D721Med (cell line): Measurements from ENCODE around the gene RND3.

Experiments used
- DNase-seq: peaks from one replicate; pipeline ENCODE4 v3.0.0; 2011; ENCODE audit warnings: low spot score; ENCODE audit not compliant: insufficient read length
- FAIRE-seq: peaks from 2 replicates; lab custom pipeline; 2011; peaks lifted over from hg19 to GRCh38; lab: Jason Lieb, UNC
- TF ChIP-seq, protein P1 (sequence below): IDR thresholded peaks from 2 replicates; pipeline ENCODE4 v1.5.1; 2012; ENCODE audit warnings: mild to moderate bottlenecking, control low read depth; ENCODE audit not compliant: insufficient read depth; ENCODE audit errors: missing control alignments

Gene RND3

DNA sequence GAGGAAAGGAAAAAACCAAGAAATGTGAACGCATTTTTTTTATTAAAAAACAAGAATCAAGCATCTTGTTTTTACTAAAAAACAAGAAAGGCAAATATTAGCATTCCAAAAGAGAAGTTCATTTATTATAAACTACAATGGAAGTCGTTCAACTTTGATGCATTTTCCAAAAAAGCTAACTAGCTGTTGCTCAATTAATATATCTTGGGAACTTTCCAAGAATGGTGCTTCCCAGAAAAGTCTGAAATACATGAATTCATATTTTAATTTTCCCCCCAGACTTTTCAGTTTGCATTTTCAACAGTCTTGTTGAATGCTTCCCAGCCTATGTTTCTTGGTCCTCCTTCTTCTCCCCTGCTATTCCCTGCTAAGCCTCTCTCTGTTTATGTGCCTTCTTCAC, 7.5 kb upstream of the RND3 start:
- TF ChIP-seq, protein P1, sequence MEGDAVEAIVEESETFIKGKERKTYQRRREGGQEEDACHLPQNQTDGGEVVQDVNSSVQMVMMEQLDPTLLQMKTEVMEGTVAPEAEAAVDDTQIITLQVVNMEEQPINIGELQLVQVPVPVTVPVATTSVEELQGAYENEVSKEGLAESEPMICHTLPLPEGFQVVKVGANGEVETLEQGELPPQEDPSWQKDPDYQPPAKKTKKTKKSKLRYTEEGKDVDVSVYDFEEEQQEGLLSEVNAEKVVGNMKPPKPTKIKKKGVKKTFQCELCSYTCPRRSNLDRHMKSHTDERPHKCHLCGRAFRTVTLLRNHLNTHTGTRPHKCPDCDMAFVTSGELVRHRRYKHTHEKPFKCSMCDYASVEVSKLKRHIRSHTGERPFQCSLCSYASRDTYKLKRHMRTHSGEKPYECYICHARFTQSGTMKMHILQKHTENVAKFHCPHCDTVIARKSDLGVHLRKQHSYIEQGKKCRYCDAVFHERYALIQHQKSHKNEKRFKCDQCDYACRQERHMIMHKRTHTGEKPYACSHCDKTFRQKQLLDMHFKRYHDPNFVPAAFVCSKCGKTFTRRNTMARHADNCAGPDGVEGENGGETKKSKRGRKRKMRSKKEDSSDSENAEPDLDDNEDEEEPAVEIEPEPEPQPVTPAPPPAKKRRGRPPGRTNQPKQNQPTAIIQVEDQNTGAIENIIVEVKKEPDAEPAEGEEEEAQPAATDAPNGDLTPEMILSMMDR: no peak
- no peak for DNase-seq
- no peak for FAIRE-seq

DNA sequence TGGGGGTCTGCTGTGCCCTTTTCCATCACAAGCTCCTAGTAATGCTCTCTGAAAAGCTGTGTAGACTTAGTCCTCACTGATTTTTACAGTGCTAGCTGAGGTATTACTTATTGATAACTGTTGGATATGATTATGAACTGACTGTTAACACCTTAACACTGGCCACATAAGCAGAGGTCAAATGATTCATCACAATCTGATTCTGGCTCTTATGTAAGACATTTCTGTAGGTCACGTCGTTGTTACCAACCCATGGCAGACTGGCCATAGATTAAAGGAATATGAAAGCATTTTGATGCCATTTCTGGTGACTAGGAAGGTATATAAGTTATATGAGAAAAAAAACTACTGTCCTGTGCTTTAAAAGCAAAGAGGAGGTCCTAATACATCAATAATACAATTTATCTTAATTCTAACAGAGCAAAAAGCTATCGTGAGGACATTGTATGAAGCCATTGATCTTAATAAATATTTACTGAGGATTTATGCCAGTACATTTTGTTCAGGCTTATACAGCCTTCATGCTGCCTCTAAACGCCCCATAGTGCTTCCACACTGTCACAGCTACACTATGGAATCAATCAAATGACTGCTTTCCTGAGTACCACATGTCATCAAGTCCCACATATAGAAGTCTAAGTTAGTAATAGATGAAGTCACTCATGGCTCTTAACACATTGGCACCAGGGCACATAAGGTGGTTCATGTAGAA, 6.9 kb upstream of the RND3 start:
- TF ChIP-seq, protein P1: no peak
- FAIRE-seq (no peak), DNase-seq (no peak)

- FAIRE-seq: no peak
These were observed 4.5 kb upstream of the RND3 start for GRCh38 chr2:150491943-150492342.

GRCh38 chr2:150491430-150491829, 4.0 kb upstream of the RND3 start:
- FAIRE-seq (no peak), DNase-seq (no peak)
- TF ChIP-seq, protein P1: no peak

More at GRCh38 chr2:150491943-150492342, 4.5 kb upstream of the RND3 start:
- no peak for DNase-seq
- TF ChIP-seq, protein P1: no peak

GRCh38 chr2:150490466-150490865, 3.0 kb upstream of the RND3 start:
- TF ChIP-seq, protein P1: no peak
- no peak for FAIRE-seq
- no peak for DNase-seq

DNA sequence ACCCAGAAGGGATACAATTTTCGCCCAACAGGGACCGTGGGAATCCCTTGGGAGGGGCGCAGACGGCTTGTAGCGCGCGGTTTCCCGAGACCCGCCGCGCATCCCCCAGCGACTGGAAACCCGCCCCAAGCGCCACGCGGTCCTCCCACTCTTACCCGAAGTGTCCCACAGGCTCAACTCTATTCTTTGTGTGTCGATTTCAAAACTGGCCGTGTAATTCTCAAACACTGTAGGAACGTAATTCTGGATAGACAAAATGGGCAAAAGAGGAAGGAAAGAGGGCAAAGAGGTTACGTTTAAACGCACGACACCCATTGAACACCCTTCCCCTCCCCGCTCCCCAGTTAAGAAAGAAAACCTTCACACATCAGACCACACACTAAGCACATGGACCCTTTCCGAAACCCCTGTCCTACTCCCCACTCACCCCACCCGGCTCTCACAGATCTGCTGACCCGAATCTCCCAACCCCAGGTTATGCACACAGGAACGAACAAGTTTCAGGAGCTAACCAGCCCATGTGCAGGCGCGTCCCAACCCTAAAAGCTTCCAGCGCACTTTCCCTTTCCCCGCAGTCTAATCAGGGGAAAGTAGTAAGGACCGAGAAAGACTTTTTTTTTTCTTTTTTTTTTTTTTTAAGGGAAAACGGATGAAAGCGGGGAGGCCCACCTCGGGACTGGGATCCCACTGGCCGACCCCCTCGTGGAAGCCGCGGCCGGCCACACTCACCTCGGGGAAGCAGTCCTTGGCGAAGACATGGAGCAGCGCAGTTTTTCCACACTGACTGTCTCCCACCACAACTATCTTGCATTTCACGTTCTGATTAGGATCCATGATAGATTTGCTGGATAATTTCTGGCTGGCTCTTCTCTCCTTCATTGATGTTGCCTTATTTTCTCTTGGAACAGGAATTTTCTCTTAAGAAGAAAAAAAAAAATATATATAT, 655 bp downstream of the RND3 start:
- TF ChIP-seq, protein P1: no peak
- peak; percentile 16 for DNase-seq
- FAIRE-seq: no peak
